ENCODE data around the gene TBC1D5. TPM values are rescaled to one million over a fixed set of nuclear protein-coding genes. Genes with fewer than 3 reads are reported as not detected.

The TBC1D5 gene
- total RNA-seq, 1 experiment from 2014 or later, result 38.3 TPM

DNA sequence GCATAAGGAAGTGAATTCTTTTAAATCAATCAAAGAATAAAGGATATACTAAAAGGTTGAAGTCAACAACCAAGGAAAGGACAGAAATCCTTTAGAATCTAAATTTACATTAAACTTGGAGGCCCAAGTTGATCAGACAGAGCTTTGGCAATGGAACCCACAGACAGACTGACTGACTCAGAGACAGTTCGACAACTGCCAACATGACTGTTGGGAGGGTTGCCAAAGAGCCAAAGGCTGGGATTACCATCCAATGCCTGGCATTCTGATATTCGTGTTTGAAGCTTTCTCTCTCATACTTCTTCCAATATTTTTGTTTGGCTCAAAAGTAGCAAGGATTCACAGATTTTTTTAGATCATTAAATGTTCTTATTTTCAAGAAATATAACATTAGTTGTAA is 451.5 kb downstream of the TBC1D5 start:
- Mint-ChIP-seq H3K4me1 (ENCODE audit: low read depth, unreplicated experiment) (no peaks in the 10 kb centered on the region), H3K27me3 (ENCODE audit: unreplicated experiment) (no peaks in the 10 kb centered on the region), H3K9me3 (ENCODE audit: low read depth, unreplicated experiment) (no peaks in the 10 kb centered on the region), H3K4me3 (ENCODE audit: low read depth, unreplicated experiment) (no peak overlapping the region), H3K27ac (ENCODE audit: unreplicated experiment) (no peak overlapping the region), H3K36me3 (ENCODE audit: insufficient read depth, unreplicated experiment) (no peaks in the 10 kb centered on the region)
- TF ChIP-seq, protein P1, sequence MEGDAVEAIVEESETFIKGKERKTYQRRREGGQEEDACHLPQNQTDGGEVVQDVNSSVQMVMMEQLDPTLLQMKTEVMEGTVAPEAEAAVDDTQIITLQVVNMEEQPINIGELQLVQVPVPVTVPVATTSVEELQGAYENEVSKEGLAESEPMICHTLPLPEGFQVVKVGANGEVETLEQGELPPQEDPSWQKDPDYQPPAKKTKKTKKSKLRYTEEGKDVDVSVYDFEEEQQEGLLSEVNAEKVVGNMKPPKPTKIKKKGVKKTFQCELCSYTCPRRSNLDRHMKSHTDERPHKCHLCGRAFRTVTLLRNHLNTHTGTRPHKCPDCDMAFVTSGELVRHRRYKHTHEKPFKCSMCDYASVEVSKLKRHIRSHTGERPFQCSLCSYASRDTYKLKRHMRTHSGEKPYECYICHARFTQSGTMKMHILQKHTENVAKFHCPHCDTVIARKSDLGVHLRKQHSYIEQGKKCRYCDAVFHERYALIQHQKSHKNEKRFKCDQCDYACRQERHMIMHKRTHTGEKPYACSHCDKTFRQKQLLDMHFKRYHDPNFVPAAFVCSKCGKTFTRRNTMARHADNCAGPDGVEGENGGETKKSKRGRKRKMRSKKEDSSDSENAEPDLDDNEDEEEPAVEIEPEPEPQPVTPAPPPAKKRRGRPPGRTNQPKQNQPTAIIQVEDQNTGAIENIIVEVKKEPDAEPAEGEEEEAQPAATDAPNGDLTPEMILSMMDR (IDR thresholded peaks at IDR 0.05; ENCODE audit: unreplicated experiment), result no peak
- DNase-seq, result no peak
- intact Hi-C loops (cut with micrococcal nuclease; ENCODE audit: unreplicated experiment), result no loop called here
- CTCF ChIA-PET, result no interaction called here
- no TSS peak for BruUV-seq (replicated peaks)

DNA sequence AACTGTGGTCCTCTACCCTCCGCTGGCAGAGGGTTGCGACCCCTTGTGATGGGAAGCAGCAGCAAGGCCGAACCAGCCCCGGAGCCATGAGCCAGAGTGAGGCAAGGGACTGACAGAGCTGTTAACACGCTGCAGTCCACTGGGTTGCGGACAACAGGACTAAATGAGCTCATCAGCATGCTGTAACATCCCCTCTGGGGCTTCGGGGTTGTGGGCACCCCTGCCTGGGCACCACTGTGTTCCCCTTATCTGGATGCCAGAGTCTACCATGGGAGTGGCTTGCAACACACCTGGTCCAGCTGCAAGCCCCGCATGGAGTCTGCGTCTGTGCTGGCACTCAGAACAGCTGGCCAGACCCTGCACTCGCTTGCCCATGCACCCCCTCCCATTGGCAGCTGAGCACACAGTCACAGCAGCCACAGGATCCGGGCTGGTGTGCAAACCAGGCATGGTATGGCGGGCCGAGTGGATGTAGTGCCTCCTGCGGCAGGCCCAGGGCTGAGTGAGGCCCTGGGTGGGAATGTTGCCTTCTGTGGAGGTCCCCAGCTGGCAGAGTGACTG is 453.5 kb downstream of the TBC1D5 start:
- no peaks in the 10 kb centered on the region for H3K27me3 Mint-ChIP-seq (ENCODE audit: unreplicated experiment)

DNA sequence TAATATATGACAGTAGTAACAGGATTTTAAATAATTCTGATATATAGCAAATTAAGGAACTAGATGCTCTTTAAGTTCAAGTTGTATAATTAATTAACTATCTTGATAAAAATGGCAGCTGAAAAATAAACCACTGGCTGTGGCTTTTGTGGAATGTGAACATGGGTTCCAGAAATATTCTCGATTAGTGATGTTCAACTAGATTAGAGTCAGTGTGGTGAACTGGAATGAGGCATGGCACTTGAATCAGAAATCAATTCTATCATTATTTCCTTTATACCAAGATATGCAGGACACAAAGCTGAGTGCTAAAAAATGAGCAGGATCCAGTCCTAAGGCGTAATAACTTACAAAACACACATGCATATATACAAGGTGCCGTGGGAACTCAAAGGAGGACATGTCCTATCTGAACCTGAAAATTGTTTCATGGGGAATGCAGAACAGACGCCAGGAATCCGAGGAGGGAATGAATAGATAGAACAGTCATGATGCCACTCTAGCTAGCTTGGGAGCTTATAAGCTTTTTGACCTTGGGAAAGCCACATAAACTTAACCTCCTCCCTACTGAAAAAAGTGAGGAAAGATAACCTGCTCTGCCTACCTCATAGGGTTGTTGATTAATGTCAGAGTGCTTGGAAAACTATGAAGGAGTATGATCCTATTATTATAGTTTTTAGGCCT is 455.3 kb downstream of the TBC1D5 start:
- Mint-ChIP-seq H3K4me1 (ENCODE audit: low read depth, unreplicated experiment) (no peaks in the 10 kb centered on the region), H3K4me3 (ENCODE audit: low read depth, unreplicated experiment) (no peak overlapping the region), H3K27ac (ENCODE audit: unreplicated experiment) (no peak overlapping the region), H3K9me3 (ENCODE audit: low read depth, unreplicated experiment) (no peaks in the 10 kb centered on the region), H3K36me3 (ENCODE audit: insufficient read depth, unreplicated experiment) (no peaks in the 10 kb centered on the region), H3K27me3 (ENCODE audit: unreplicated experiment) (no peaks in the 10 kb centered on the region)
- CTCF ChIA-PET, result no interaction called here
- DNase-seq, result no peak
- intact Hi-C loops (cut with micrococcal nuclease; ENCODE audit: unreplicated experiment), result no loop called here
- no TSS peak for BruUV-seq (replicated peaks)
- TF ChIP-seq, protein P1 (IDR thresholded peaks at IDR 0.05; ENCODE audit: unreplicated experiment), result no peak

More for the DNA sequence above, 453.5 kb downstream of the TBC1D5 start:
- Mint-ChIP-seq H3K4me3 (ENCODE audit: low read depth, unreplicated experiment) (no peak overlapping the region), H3K36me3 (ENCODE audit: insufficient read depth, unreplicated experiment) (no peaks in the 10 kb centered on the region), H3K4me1 (ENCODE audit: low read depth, unreplicated experiment) (no peaks in the 10 kb centered on the region), H3K27ac (ENCODE audit: unreplicated experiment) (no peak overlapping the region), H3K9me3 (ENCODE audit: low read depth, unreplicated experiment) (no peaks in the 10 kb centered on the region)
- CTCF ChIA-PET, result no interaction called here
- intact Hi-C loops (cut with micrococcal nuclease; ENCODE audit: unreplicated experiment), result no loop called here
- no TSS peak for BruUV-seq (replicated peaks)
- TF ChIP-seq, protein P1 (IDR thresholded peaks at IDR 0.05; ENCODE audit: unreplicated experiment), result no peak
- DNase-seq, result no peak

DNA sequence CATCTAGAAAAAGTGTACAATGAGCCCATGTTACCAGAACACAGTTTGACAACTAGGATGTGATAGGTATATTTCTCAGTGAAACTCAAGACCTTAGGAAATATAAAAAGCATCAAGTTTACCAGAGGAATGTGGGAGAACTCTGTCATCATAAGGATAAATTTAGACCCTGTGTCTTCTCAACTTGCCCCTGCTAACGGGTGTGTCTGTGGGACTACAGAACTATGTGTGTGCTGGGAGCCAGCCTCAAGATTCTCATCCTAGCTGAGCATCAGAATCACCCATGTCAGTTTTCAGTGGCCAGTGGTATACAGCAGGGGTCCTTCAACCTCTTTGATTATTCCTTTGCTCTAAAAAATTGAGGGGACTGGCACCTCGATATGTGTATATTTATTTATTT is 464.4 kb downstream of the TBC1D5 start:
- Mint-ChIP-seq H3K36me3 (ENCODE audit: insufficient read depth, unreplicated experiment) (no peaks in the 10 kb centered on the region), H3K9me3 (ENCODE audit: low read depth, unreplicated experiment) (no peaks in the 10 kb centered on the region), H3K27me3 (ENCODE audit: unreplicated experiment) (no peaks in the 10 kb centered on the region), H3K27ac (ENCODE audit: unreplicated experiment) (no peak overlapping the region), H3K4me1 (ENCODE audit: low read depth, unreplicated experiment) (no peaks in the 10 kb centered on the region), H3K4me3 (ENCODE audit: low read depth, unreplicated experiment) (no peak overlapping the region)
- no TSS peak for BruUV-seq (replicated peaks)
- CTCF ChIA-PET, result no interaction called here
- DNase-seq, result no peak
- intact Hi-C loops (cut with micrococcal nuclease; ENCODE audit: unreplicated experiment), result no loop called here
- TF ChIP-seq, protein P1 (IDR thresholded peaks at IDR 0.05; ENCODE audit: unreplicated experiment), result no peak

Data from Calu3 (cell line).